Endodermal cell (in vitro differentiated cells): ENCODE results near the gene AGTPBP1. TPM values are rescaled to one million over a fixed set of nuclear protein-coding genes. Genes with fewer than 3 reads are reported as not detected.

Experiments
- DNase-seq: peaks from one replicate; pipeline ENCODE4 v3.0.0-alpha.2; 2017
- H3K27ac ChIP-seq: 2 replicates; pipeline ENCODE4 v1.5.1; 2013; ENCODE audit warnings: mild to moderate bottlenecking, low read depth, low read length, moderate library complexity
- H3K27me3 ChIP-seq: 2 replicates; pipeline ENCODE4 v1.6.1; 2013; ENCODE audit warnings: mild to moderate bottlenecking, low read length, moderate library complexity; ENCODE audit not compliant: insufficient read depth, control insufficient read depth, poor library complexity, severe bottlenecking
- H3K36me3 ChIP-seq: 2 replicates; pipeline ENCODE4 v1.7.0; 2013; ENCODE audit warnings: mild to moderate bottlenecking, low read length, moderate library complexity; ENCODE audit not compliant: control insufficient read depth, insufficient read depth
- H3K4me1 ChIP-seq: one replicate; pipeline ENCODE4 v1.7.0; 2013; ENCODE audit warnings: low read length; ENCODE audit not compliant: control insufficient read depth, insufficient read depth
- H3K4me3 ChIP-seq: 2 replicates; pipeline ENCODE4 v1.5.1; 2013; ENCODE audit warnings: mild to moderate bottlenecking, low read length, moderate library complexity
- H3K9ac ChIP-seq: 2 replicates; pipeline ENCODE4 v1.6.1; 2013; ENCODE audit warnings: mild to moderate bottlenecking, low read length, moderate library complexity; ENCODE audit not compliant: poor library complexity, severe bottlenecking; ENCODE audit errors: extremely low read depth
- H3K9me3 ChIP-seq: 2 replicates; pipeline ENCODE4 v1.6.1; 2013; ENCODE audit warnings: mild to moderate bottlenecking, low read length, moderate library complexity; ENCODE audit not compliant: control insufficient read depth
- H3K27ac Mint-ChIP-seq: 2 replicates; pipeline ENCODE4 v1.8.0; 2020; ENCODE audit warnings: mixed read lengths
- H3K27me3 Mint-ChIP-seq: 2 replicates; pipeline ENCODE4 v1.8.0; 2021; ENCODE audit warnings: mild to moderate bottlenecking, mixed read lengths; ENCODE audit not compliant: insufficient read depth
- H3K36me3 Mint-ChIP-seq: 2 replicates; pipeline ENCODE4 v1.8.0; 2020; ENCODE audit warnings: low read depth, mixed read lengths
- H3K4me1 Mint-ChIP-seq: 2 replicates; pipeline ENCODE4 v1.8.0; 2020; ENCODE audit warnings: mixed read lengths
- H3K4me3 Mint-ChIP-seq: 2 replicates; pipeline ENCODE4 v1.8.0; 2020; ENCODE audit warnings: mild to moderate bottlenecking, moderate library complexity, mixed read lengths
- H3K9me3 Mint-ChIP-seq: 2 replicates; pipeline ENCODE4 v1.8.0; 2020; ENCODE audit warnings: mild to moderate bottlenecking, mixed read lengths
- CTCF ChIP-seq: fragments of 200-600 bp; sonication (generic); conservative IDR thresholded peaks from 2 replicates; pipeline ENCODE4 v1.5.0; 2021; ENCODE audit warnings: antibody characterized with exemption, mild to moderate bottlenecking
- WGBS, 2 experiments: methylation state at CpG; one replicate each; pipeline versions ENCODE4 v1.1.5 to v1.1.7; 2013; ENCODE audit warnings: missing lambda C conversion rate in 2 of 2, mixed read lengths in 1 of 2; ENCODE audit not compliant: insufficient coverage in 1 of 2, insufficient read length in 1 of 2; 5-methylcytosine and 5-hydroxymethylcytosine counted together
- total RNA-seq, 2 donors: library from RNA; stranded (reverse); fragmentation: NEBNext Ultra II Directional in 1 of 2; extraction: Animal tissue kit (Norgen Biotek cat#: 25700) in 1 of 2; gene quantifications; 2 replicates in 1 of 2; 3 replicates in 1 of 2; pipeline ENCODE4 v1.2.1, GENCODE V29; 2021

Gene AGTPBP1
- total RNA-seq, 2 donors from 2014 or later: 45.7 to 54.9 TPM

GRCh38 chr9:85541876-85542275, 199.9 kb downstream of the AGTPBP1 start:
- Histone ChIP-seq H3K9ac (no peak overlapping the region), H3K4me3 (no peak overlapping the region), H3K27ac (no peak overlapping the region), H3K9me3 (no peaks in the 10 kb centered on the region), H3K27me3 (no peaks in the 10 kb centered on the region), H3K4me1 (peaks cover 4% of the 10 kb centered on the region), H3K36me3 (no peaks in the 10 kb centered on the region)
- Mint-ChIP-seq H3K4me3 (no peak overlapping the region), H3K9me3 (no peaks in the 10 kb centered on the region), H3K27me3 (no peaks in the 10 kb centered on the region), H3K4me1 (peaks cover 11% of the 10 kb centered on the region), H3K36me3 (peaks cover 2% of the 10 kb centered on the region), H3K27ac (no peak overlapping the region)
- DNase-seq: no peak
- 88 to 97% methylated on average over 3 to 4 of the region's 4 CpGs for WGBS, 2 experiments
- TF ChIP-seq CTCF: no peak

- DNase-seq: no peak
- H3K9me3 ChIP-seq: no peaks in the 10 kb centered on the region
- no peak overlapping the region for H3K27ac ChIP-seq
- H3K9me3 Mint-ChIP-seq: no peaks in the 10 kb centered on the region
- H3K4me3 Mint-ChIP-seq: no peak overlapping the region
- H3K4me1 ChIP-seq: no peaks in the 10 kb centered on the region
- 83 to 93% methylated on average over 4 to 6 of the region's 6 CpGs for WGBS, 2 experiments
- no peaks in the 10 kb centered on the region for H3K36me3 ChIP-seq
- H3K27me3 ChIP-seq: no peaks in the 10 kb centered on the region
- H3K27me3 Mint-ChIP-seq: no peaks in the 10 kb centered on the region
- TF ChIP-seq CTCF: no peak
- no peak overlapping the region for H3K27ac Mint-ChIP-seq
- H3K4me3 ChIP-seq: no peak overlapping the region
- H3K4me1 Mint-ChIP-seq: peaks cover under 1% of the 10 kb centered on the region
- no peaks in the 10 kb centered on the region for H3K36me3 Mint-ChIP-seq
- no peak overlapping the region for H3K9ac ChIP-seq
These were observed 205.2 kb downstream of the AGTPBP1 start for GRCh38 chr9:85536514-85536913.

- Histone ChIP-seq H3K9ac (no peak overlapping the region), H3K9me3 (no peaks in the 10 kb centered on the region), H3K27me3 (no peaks in the 10 kb centered on the region), H3K36me3 (no peaks in the 10 kb centered on the region), H3K4me3 (no peak overlapping the region), H3K4me1 (no peaks in the 10 kb centered on the region), H3K27ac (no peak overlapping the region)
- TF ChIP-seq CTCF: no peak
- Mint-ChIP-seq H3K27ac (peak overlapping the region; percentile 40), H3K9me3 (no peaks in the 10 kb centered on the region), H3K4me3 (no peak overlapping the region), H3K27me3 (no peaks in the 10 kb centered on the region), H3K36me3 (no peaks in the 10 kb centered on the region), H3K4me1 (no peaks in the 10 kb centered on the region)
- no peak for DNase-seq
- WGBS, 2 experiments: 96 to 100% methylated on average over 2 of the region's 2 CpGs
These were observed 205.7 kb downstream of the AGTPBP1 start for GRCh38 chr9:85536076-85536475.
